IgD-negative memory B cell (primary cell): ENCODE measurements around the gene SLIT3. TPM values are rescaled to one million over a fixed set of nuclear protein-coding genes. Genes with fewer than 3 reads are reported as not detected.

Source experiments
- H3K27ac Mint-ChIP-seq, 3 donors: one replicate each; pipeline ENCODE4 v1.8.0; 2020 to 2022; ENCODE audit warnings: mild to moderate bottlenecking in 3 of 3, mixed read lengths in 3 of 3, moderate library complexity in 1 of 3
- H3K27me3 Mint-ChIP-seq: one replicate; pipeline ENCODE4 v1.8.0; 2021; ENCODE audit warnings: mixed read lengths
- H3K36me3 Mint-ChIP-seq: one replicate; pipeline ENCODE4 v1.8.0; 2020; ENCODE audit warnings: mild to moderate bottlenecking, mixed read lengths
- H3K4me1 Mint-ChIP-seq, 3 donors: one replicate each; pipeline ENCODE4 v1.8.0; 2020 to 2022; ENCODE audit warnings: mixed read lengths in 3 of 3, mild to moderate bottlenecking in 1 of 3
- H3K4me3 Mint-ChIP-seq, 4 donors: one replicate each; pipeline ENCODE4 v1.8.0; 2020 to 2022; ENCODE audit warnings: mild to moderate bottlenecking in 4 of 4, mixed read lengths in 4 of 4, moderate library complexity in 3 of 4
- H3K9me3 Mint-ChIP-seq, 3 donors: one replicate each; pipeline ENCODE4 v1.8.0; 2020 to 2021; ENCODE audit warnings: mixed read lengths in 3 of 3, mild to moderate bottlenecking in 1 of 3
- polyA plus RNA-seq: library from polyadenylated mRNA; unstranded; fragments of 300-500 nt; fragmentation: Illumina TruSeq; gene quantifications from one replicate; pipeline ENCODE4 v1.2.3, GENCODE V29; 2021

SLIT3 gene
- polyA plus RNA-seq, 1 donor from 2014 or later, result not detected

DNA sequence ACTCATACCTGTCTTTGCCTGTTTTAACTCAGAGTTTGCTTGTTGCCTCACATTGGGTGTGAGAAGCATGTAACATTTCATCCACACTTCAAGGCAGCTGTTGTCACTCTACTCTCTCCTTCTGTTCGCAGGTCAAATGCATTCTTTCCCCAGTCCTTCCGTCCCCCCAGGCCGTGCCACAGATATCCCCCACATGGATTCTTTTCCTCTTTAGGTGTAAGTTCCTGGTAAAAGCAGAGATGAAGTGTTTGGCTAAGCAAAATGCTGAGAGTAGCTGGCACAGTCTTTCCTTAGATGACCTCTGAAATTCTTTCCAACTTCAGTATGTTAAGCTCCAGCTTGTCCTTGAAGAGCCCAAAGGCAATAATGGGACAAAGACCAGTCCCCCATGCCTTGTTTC, 328.2 kb downstream of the SLIT3 start:
- H3K4me1 Mint-ChIP-seq, result no peaks in the 10 kb centered on the region
- H3K27me3 Mint-ChIP-seq, result peaks cover 19% of the 10 kb centered on the region
- no peaks in the 10 kb centered on the region for H3K9me3 Mint-ChIP-seq
- no peak overlapping the region for H3K27ac Mint-ChIP-seq
- no peak overlapping the region for H3K4me3 Mint-ChIP-seq
- peaks cover 3% of the 10 kb centered on the region for H3K36me3 Mint-ChIP-seq

DNA sequence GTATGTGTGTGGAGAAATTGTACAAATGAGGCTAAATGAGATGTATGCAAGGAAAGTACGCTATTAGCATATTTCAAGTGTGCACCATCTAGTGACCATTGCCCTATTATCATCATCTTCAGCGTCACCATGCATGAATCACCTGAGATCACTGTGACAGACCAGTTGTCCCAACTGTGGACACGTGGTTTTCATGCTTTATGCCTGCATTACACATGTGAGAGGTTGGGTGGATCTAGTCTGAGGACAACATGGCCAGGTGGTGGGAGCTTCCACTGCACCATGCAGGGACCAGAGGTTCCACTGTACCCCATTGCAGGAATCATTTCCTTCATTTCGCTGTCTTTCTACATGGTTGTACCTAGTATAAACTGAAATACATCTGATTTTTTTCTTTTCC, 329.8 kb downstream of the SLIT3 start:
- H3K4me1 Mint-ChIP-seq, result no peaks in the 10 kb centered on the region
- H3K27me3 Mint-ChIP-seq, result peaks cover 17% of the 10 kb centered on the region
- no peak overlapping the region for H3K4me3 Mint-ChIP-seq
- H3K27ac Mint-ChIP-seq, result no peak overlapping the region
- peaks cover 3% of the 10 kb centered on the region for H3K36me3 Mint-ChIP-seq
- no peaks in the 10 kb centered on the region for H3K9me3 Mint-ChIP-seq

DNA sequence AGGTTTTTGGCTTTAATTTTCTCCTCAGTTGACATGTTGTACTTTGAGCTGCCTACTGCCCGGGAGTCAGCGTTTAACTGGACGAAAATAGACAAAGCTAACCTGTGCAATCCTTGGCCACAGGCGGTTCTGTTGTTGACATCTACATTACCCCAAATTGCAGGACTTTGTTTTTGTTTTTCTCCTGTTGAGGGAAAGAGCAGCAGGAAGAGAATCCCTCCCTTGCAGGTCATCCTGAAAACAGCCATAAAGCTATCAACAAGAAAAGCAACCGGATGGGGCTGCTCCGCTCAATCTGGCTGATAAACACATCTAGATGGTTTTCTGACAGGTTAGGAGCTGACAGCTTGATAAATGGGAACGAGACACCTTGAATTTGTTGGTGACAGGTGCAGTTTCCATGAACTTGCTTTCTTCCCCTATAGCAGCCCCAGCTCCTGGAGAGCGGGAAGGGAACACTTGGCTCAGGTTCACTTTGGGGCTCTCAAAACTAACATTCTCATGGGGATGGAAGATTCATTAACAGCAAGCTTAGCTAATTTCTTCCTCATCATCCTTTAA, 331.5 kb downstream of the SLIT3 start:
- H3K9me3 Mint-ChIP-seq, result no peaks in the 10 kb centered on the region
- no peaks in the 10 kb centered on the region for H3K4me1 Mint-ChIP-seq
- no peak overlapping the region for H3K4me3 Mint-ChIP-seq
- H3K27ac Mint-ChIP-seq, result no peak overlapping the region
- H3K36me3 Mint-ChIP-seq, result no peaks in the 10 kb centered on the region
- peaks cover 16% of the 10 kb centered on the region for H3K27me3 Mint-ChIP-seq

DNA sequence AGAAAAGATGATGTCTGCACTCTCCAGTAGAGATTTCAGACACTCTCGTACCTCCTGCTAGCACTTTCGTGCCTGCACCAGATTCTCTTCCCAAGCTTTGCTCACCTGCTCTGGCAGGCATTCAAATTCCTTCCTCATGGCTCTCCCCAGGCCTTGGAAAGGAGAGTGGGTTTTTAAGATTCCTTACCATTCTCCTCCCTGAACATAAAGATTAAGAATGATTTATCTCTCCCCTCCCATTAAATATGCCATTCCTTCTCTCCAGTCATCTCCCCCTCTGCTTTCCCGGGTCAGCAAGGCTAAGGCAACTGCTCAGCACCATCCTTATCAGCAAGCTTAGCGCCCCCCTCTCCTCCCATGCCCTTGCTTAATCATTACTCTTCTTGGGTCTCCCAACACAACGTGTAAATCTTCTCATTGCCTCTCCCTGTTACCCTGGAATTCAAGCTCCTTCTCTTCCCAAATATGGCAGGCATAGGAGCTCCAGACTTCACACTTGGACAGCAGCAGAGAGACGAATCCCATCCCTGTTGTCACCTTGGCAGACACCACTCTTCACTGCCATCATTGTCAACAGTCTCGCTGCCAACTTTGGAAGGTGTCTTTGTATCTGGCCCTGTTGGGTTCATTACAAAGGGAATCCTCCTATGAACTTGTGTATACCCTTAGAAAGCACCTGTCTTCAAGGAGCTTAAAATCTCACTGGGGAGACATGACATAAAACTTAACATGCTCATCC, 332.9 kb downstream of the SLIT3 start:
- H3K4me3 Mint-ChIP-seq, result no peak overlapping the region
- H3K9me3 Mint-ChIP-seq, result no peaks in the 10 kb centered on the region
- H3K36me3 Mint-ChIP-seq, result no peaks in the 10 kb centered on the region
- H3K27me3 Mint-ChIP-seq, result peaks cover 12% of the 10 kb centered on the region
- no peak overlapping the region for H3K27ac Mint-ChIP-seq
- no peaks in the 10 kb centered on the region for H3K4me1 Mint-ChIP-seq

DNA sequence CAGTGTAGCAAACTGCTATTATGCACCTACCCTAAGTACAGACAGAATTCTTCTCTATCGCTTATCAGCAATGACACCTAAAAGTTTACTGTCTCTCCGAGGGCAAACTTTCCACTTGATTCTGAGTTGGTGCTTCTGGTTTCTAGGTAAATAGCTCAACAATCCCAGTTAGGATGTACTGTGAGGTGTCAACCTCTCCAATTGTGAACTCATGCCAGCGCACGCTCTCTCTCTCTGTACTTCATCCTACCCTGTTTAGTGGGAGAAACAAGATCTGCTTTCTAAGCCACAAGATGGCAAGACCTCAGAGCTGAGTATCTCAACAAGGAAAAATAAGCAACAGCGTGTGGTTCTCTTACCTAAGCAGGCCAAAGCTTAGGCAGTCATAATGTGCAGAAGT, 335.3 kb downstream of the SLIT3 start:
- peaks cover 13% of the 10 kb centered on the region for H3K27me3 Mint-ChIP-seq
- H3K9me3 Mint-ChIP-seq, result no peaks in the 10 kb centered on the region
- H3K4me1 Mint-ChIP-seq, result no peaks in the 10 kb centered on the region
- H3K27ac Mint-ChIP-seq, result no peak overlapping the region
- H3K36me3 Mint-ChIP-seq, result no peaks in the 10 kb centered on the region
- no peak overlapping the region for H3K4me3 Mint-ChIP-seq

DNA sequence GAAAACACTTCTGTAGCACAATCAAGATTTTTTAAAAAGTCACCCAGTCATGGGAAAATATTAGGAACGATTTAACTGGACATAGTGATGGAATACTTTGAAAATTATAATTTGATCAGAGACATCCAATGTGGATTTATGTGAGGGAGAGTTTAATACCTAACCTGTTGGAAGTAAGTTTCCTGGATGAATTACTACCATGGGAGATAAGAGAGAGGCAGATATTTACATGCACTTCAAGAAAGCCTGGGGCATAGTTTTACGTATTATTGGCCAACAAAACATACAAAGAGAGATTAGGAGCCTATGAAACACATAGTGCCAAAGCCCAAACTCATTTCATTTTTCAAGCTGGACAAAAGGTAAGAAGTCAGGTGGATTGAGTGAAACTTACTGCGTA, 336.8 kb downstream of the SLIT3 start:
- Mint-ChIP-seq H3K4me3 (no peak overlapping the region), H3K27ac (no peak overlapping the region), H3K9me3 (no peaks in the 10 kb centered on the region), H3K36me3 (no peaks in the 10 kb centered on the region), H3K27me3 (peaks cover 10% of the 10 kb centered on the region), H3K4me1 (no peaks in the 10 kb centered on the region)

DNA sequence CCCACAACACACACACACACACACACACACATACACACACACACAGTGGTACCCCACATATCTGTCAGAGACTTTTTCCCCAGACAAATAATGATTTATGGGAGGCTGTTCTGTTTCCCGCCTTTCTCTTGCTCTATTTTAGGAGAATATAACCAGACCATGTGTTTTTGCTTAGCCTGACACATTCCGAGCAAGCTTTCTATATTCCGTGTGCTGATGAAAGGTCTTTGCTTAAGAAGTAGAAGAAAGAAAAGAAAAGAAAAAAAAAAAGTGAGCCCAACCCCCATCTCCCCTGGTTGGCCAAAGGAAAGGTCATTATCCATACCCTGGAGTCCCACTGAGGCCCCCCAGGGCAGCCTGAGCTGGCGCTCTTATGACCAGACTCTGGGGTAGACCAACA, 338.6 kb downstream of the SLIT3 start:
- H3K4me3 Mint-ChIP-seq, result no peak overlapping the region
- no peaks in the 10 kb centered on the region for H3K4me1 Mint-ChIP-seq
- H3K9me3 Mint-ChIP-seq, result no peaks in the 10 kb centered on the region
- no peak overlapping the region for H3K27ac Mint-ChIP-seq
- peaks cover 3% of the 10 kb centered on the region for H3K27me3 Mint-ChIP-seq
- H3K36me3 Mint-ChIP-seq, result no peaks in the 10 kb centered on the region

DNA sequence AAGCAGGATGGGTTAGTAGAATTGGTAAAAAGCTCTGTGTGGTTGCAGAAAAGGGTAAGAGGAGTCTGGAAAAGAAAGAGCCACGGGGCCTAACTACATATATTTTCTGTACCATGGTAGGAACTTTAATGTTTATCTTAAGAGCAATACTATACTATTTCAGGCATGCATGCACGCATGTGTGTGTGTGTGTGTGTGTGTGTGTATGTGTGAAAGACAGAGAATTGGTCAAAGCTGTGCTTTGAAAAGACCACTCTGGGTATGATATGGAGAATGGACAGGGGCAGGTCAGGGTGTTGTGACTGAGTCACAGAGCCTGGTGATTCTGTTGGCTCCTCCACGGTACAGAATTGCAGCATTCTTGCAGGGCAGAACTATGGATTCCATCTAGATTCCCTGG, 339.3 kb downstream of the SLIT3 start:
- Mint-ChIP-seq H3K9me3 (no peaks in the 10 kb centered on the region), H3K27ac (no peak overlapping the region)

DNA sequence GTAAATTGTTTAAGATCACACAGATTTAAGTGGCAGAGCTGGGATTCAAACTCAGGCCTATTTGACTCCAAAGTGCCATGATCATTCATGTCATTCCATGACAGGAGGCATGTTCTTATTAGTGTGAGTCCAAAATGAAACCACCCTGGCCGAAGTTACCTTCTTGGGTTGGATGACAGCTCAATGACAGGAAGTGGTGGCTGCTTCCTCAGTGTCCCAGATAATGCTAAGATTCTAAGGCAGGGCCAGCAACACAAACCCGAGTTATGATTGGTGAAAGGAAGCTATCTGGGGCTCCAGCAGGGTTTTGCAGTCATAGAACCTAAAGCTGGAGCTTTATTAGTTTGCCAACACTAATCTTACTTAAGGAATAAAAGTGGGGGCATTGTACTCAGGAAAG, 340.4 kb downstream of the SLIT3 start:
- Mint-ChIP-seq H3K4me3 (no peak overlapping the region), H3K9me3 (no peaks in the 10 kb centered on the region), H3K36me3 (no peaks in the 10 kb centered on the region), H3K27ac (no peak overlapping the region), H3K27me3 (peaks cover 1% of the 10 kb centered on the region), H3K4me1 (no peaks in the 10 kb centered on the region)

More for the DNA sequence above, 339.3 kb downstream of the SLIT3 start:
- H3K4me3 Mint-ChIP-seq, result no peak overlapping the region
- H3K4me1 Mint-ChIP-seq, result no peaks in the 10 kb centered on the region
- H3K27me3 Mint-ChIP-seq, result peaks cover 1% of the 10 kb centered on the region
- H3K36me3 Mint-ChIP-seq, result no peaks in the 10 kb centered on the region

DNA sequence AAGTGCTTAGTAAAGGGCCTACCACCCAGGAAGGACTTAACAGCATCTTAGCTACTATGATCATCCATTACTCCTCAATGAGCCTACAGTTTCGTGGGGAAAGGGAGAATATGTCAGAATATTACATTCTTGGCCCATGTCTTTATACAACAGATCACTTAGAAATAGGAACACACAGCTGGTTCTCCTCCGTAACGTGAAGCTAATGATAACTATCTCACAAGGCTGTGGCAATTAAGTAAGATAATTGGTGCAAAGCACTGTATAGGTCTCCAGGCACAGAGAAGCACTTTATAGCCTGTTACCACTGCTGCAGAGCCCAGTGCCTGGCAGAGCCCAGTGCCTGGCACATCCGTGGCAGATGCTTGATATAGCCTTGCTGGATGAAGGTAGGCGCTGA, 347.6 kb downstream of the SLIT3 start:
- Mint-ChIP-seq H3K36me3 (peaks cover 4% of the 10 kb centered on the region), H3K27me3 (no peaks in the 10 kb centered on the region), H3K4me1 (no peaks in the 10 kb centered on the region), H3K4me3 (no peak overlapping the region), H3K9me3 (no peaks in the 10 kb centered on the region), H3K27ac (no peak overlapping the region)

DNA sequence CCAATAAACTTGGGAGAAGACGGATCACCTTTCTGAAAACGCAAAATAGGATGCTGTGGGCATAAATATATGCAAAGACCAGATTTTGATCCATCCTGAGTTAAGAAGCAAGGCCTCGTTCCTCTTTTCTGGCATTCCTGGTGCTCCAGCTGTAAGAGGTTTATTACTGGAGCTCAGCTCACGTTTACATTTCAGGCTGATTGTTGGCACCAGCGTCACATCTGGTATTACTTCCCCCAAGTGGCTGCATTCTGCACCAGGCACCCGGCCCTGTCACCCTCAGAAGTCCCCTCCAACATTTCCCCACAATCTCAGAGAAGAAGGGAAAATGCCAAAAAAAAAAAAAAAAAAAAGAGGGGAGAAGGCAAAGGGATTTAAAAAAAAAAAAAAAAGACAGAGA, 348.7 kb downstream of the SLIT3 start:
- Mint-ChIP-seq H3K27me3 (peaks cover 1% of the 10 kb centered on the region), H3K4me1 (peaks cover 0 to 2% (median 0%) of the 10 kb centered on the region in 3 donors), H3K36me3 (peaks cover 4% of the 10 kb centered on the region), H3K27ac (no peak overlapping the region), H3K4me3 (no peak overlapping the region), H3K9me3 (no peaks in the 10 kb centered on the region)

DNA sequence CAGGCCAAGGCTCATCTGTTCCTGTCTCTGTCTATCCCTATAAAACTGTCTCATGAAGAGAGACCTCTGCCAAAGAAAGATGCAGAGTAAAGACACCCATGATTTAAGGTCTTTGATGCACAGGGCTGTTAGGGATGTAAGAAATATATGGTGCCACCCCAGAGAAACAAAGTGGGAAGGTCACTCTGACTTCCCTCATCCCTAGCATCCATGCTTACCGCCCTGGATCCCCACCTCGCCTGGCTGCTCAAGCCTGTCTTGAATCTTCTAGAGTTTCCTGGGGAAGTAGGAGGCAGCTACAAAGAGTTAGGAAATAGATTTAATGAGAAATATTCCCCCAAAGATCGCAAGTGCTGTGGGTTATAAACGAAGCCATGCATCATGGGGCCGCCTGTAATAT, 349.2 kb downstream of the SLIT3 start:
- no peak overlapping the region for H3K27ac Mint-ChIP-seq
- no peaks in the 10 kb centered on the region for H3K9me3 Mint-ChIP-seq
- H3K27me3 Mint-ChIP-seq, result peaks cover 2% of the 10 kb centered on the region
- H3K4me3 Mint-ChIP-seq, result no peak overlapping the region
- peaks cover 4% of the 10 kb centered on the region for H3K36me3 Mint-ChIP-seq
- H3K4me1 Mint-ChIP-seq, result peaks cover 0 to 3% (median 0%) of the 10 kb centered on the region in 3 donors

DNA sequence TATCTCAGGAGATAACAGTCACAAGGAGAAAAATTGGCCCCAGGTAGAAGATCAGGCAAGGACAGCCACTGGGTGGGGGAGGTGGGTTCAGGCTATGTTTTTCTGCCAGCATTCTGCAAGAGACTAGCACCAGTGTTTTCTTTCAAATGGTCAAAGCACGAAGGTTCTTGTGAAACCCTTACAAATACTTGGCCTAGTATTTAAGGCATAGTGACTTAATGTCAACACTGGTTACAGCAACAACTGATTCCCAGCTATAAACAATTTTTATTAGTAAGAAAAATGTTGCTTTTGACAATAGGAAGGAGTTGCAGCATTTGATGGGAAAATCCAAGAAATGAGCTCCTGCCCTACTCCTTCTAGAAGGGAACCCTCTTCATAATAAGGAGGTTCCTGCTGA, 349.6 kb downstream of the SLIT3 start:
- H3K27ac Mint-ChIP-seq, result no peak overlapping the region
- H3K27me3 Mint-ChIP-seq, result peaks cover 2% of the 10 kb centered on the region
- H3K4me3 Mint-ChIP-seq, result no peak overlapping the region
- peaks cover 4% of the 10 kb centered on the region for H3K36me3 Mint-ChIP-seq
- peaks cover 0 to 3% (median 0%) of the 10 kb centered on the region in 3 donors for H3K4me1 Mint-ChIP-seq
- H3K9me3 Mint-ChIP-seq, result no peaks in the 10 kb centered on the region

DNA sequence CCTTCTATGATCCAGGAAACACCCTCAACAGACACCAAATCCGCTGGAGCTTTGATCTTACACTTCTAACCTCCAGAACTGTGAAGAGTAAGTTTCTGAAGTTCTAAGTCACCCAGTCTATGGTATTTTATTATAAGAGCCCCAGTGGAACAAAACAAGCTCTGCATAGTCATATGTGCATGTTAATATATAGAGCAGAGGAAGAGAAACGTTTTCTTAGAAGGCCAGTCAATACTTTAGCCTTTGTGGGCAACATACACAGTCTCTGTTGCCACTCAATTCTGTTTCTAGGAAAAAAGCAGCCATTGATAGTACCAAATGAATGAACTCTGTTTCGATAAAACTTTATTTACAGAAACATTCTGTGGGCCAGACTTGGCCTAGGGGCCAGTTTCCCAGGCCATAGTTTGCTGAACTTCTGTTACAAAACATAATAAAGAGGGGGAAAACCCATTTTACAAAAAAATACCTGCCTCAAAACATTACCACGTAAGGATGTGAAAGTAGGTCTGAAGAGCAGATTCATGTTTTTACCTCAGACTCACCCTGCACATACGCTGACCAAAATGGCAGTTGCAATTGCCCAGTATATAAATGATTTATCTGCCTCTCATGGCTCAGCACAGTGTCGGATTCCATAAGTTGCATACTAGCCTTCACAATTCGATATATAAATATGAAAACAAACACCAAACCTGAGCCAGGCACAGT, 350.5 kb downstream of the SLIT3 start:
- no peak overlapping the region for H3K27ac Mint-ChIP-seq
- H3K36me3 Mint-ChIP-seq, result peaks cover 4% of the 10 kb centered on the region
- H3K4me3 Mint-ChIP-seq, result no peak overlapping the region
- no peaks in the 10 kb centered on the region for H3K9me3 Mint-ChIP-seq
- H3K4me1 Mint-ChIP-seq, result peaks cover 0 to 3% (median 0%) of the 10 kb centered on the region in 3 donors
- peaks cover 2% of the 10 kb centered on the region for H3K27me3 Mint-ChIP-seq

DNA sequence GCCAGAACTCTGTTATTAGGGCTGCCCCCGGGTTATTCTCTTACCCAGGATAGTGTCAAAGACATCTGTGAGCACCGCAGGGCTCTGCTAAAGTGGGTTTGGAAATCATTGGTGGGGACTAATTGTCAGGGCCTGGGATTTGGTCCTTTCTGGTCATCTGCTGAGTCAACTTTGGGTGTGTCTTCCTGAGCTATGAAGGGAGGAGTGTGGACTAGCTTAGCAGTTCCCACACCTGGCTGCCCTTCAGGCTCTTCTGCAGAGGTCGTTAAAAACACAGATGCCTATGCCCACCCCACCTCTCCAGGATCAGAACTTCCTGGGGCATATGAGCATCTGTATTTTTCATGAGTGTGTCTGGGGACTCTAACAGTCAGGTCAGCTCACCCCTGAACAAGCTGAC, 352.2 kb downstream of the SLIT3 start:
- no peak overlapping the region for H3K4me3 Mint-ChIP-seq
- H3K27me3 Mint-ChIP-seq, result peaks cover 2% of the 10 kb centered on the region
- no peak overlapping the region for H3K27ac Mint-ChIP-seq
- peaks cover 0 to 3% (median 0%) of the 10 kb centered on the region in 3 donors for H3K4me1 Mint-ChIP-seq
- no peaks in the 10 kb centered on the region for H3K9me3 Mint-ChIP-seq
- peaks cover 4% of the 10 kb centered on the region for H3K36me3 Mint-ChIP-seq
